Stimulated activated naive CD8-positive, alpha-beta T cell treated with anti-CD3 and anti-CD28 coated beads, Interleukin-15, Interleukin-2, amounts not matched to agents 100 U/mL and 50 U/mL, for 24 hours (primary cell): ENCODE results near the gene CDC14A.
A peak's percentile ranks its signal among the peaks of the same experiment; 100 is the strongest.
"Not testable (repeated sequence)": the region's sequence is repeated elsewhere in the genome, so short reads cannot be mapped to it uniquely, and the experiment has no call there.

Source experiments
- ATAC-seq: fragments of 150-1000 bp; cut with Tn5 transposase; one replicate; pipeline ENCODE4 v1.10.0; 2021
- DNase-seq: peaks from one replicate; pipeline ENCODE4 v3.0.0; 2021

Gene CDC14A

DNA sequence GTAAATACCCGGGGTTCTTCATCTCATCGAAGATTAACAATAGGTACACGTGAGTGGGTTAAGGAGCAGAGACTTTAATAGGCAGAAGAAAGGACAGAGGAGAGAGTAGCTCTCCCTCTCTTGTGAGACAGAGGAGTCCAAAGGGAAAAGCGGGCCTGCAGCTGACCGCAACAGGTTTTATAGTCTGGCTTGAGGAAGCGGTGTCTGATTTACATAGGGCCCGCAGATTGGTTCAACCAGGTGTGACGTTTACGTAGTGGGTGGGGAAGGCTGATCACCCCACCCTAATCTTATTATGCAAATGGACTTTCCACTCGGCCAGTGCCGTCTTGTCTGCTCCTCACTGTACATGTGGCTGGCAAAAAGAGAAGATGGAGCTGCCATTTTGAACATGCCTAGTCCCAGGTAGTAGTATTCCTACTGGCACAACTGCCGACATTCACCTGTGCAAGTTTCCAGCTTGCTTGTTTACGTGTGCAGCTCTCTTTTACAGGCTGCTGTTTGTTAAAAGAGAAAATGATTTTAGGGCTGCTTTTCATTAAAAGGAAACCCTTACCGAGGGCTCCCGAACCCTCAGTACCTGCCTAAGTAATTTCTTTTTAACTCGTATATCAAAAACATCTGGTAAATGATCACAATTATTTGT, 10.6 kb downstream of the CDC14A start:
- ATAC-seq (no peak), DNase-seq (no peak)

DNA sequence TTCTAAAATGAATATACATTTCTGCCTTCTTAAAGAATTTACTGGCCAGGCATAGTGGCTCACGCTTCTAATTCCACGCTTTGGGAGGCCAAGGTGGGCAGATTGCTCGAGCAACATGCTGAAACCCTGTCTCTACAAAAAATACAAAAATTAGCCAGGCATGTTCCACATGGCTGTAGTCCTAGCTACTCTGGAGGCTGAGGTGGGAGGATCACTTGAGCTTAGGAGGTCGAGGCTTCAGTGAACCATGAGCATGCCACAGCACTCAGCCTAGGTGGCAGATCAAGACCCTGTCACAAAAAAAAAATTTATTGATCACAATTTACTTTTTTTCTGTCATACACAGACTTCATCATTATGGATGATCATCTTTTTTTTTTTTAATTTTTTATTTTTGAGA, 11.5 kb downstream of the CDC14A start:
- DNase-seq: no peak
- no peak for ATAC-seq

DNA sequence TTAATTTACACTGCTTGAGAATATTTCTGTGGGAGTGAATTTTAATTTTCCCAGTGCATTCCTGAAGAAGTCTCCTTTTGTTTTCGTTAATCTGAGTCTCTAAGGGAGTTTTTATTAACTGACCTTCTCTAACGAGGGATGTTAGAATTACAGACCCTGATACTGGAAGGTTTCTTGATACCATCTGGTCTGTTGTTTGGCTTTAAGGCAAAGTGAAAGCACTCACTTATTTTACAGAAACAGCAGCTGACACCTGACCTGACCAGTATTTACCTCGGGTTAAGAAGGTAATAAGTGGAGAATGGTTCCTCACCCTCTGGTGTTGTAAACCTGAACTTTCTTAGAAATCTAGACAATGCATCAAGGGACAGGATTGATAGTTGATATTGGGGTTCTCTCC, 12.4 kb downstream of the CDC14A start:
- ATAC-seq: no peak

DNA sequence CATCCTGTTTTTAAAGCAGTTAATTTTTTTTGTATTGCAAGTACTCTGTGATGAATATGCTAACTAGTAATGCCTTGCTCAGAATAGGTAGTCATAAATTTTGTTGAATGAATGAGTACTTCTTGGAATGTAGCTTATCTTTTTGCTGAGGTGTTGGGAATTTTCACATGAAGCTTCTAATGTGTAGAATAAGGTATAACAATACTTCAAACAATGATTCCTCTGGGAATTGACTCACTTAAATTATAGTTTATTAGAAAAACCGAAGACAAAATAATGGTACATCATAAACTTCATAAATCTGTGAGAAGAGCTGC, 13.9 kb downstream of the CDC14A start:
- DNase-seq (no peak), ATAC-seq (no peak)

More for the DNA sequence above, 12.4 kb downstream of the CDC14A start:
- no peak for DNase-seq

DNA sequence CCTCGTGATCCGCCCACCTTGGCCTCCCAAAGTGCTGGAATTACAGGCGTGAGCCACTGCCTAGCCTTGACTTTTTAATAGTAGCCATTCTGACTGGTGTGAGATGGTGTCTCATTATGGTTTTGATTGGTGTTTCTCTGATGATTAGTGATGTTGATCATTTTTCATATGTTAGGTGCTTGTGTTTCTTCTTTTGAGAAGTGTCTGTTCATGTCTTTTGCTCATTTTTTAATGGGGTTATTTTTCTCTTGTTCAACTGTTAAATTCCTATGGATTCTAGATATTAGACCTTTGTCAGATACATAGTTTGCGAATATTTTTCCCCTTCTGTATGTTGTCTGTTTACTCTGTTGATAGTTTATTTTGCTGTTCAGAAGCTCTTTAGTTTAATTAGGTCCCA, 17.0 kb downstream of the CDC14A start:
- not testable (repeated sequence) for ATAC-seq, DNase-seq

DNA sequence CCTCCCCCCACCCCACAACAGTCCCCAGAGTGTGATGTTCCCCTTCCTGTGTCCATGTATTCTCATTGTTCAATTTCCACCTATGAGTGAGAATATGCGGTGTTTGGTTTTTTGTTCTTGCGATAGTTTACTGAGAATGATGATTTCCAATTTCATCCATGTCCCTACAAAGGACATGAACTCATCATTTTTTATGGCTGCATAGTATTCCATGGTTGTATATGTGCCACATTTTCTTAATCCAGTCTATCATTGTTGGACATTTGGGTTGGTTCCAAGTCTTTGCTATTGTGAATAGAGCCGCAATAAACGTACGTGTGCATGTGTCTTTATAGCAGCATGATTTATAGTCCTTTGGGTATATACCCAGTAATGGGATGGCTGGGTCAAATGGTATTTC, 21.6 kb downstream of the CDC14A start:
- ATAC-seq: not testable (repeated sequence)

DNA sequence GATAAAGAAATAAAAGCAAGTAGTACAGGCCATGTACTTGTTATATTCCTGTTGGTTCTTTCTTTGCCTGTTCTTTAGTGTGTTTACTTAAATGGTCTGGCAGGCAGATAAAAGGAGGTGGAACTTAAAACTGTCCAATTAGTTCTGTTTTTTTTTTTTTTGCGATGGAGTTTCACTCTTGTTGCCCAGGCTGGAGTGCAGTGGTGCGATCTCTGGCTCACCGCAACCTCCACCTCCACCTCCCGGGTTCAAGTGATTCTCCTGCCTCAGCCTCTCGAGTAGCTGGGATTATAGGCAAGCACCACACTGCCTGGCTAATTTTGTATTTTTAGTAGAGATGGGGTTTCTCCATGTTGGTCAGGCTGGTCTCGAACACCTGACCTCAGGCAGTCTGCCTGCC, 24.6 kb downstream of the CDC14A start:
- ATAC-seq, DNase-seq: not testable (repeated sequence)

More for the DNA sequence above, 21.6 kb downstream of the CDC14A start:
- not testable (repeated sequence) for DNase-seq

DNA sequence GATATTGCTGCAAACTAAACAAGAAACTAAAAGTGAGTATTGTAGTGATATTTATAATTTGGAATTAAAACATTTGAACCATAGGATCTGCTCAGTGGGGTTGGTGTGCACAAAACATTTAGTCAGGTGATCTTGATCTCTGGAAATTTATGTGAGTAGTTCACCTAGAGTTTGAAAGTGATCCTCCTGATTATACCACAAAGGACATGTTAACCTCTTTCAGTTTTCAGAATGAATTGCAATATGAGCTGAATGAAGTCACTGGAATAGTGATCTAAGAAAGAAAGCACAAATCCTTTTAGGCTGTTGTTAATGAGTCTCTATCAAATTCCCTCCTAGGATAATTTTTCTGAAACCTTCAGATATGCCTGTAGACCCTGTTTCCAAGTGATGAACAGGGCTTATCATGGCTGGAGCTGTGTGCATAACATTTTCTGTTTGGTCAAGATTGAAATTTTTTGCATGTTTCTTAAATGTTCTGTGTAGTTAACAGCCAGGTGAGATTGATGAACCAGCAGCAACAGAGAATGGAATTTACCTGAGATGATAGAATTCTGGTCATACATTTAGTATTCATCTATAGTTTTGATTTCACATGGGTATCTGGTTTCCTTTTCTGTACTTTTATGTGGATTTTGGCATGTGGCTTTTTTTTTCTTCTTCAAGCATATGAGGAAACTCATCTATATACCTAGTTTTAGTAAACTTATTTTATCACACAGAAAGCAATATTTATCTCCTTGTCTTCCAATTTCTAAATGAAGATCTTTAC, 25.5 kb downstream of the CDC14A start:
- DNase-seq: no peak
- ATAC-seq: peak; percentile 90

DNA sequence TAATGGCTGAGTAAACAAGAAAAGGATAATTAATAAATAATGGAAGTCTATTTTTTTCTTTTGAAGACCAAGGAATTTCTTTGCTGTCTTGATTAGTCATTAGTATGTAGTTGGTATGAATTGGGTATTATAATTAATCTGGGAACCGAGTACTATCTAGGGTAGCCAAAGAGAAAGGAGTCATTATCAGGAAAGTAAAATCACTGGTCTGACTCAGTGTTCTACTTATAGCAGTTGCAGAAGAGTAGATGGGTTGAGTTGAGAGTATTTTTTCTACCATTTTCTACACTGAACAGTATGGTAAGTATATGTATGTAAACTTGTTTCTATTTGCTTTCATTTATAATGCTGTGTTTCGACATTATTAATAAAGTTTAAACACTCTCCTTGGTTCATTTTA, 26.6 kb downstream of the CDC14A start:
- no peak for ATAC-seq
- DNase-seq: no peak

DNA sequence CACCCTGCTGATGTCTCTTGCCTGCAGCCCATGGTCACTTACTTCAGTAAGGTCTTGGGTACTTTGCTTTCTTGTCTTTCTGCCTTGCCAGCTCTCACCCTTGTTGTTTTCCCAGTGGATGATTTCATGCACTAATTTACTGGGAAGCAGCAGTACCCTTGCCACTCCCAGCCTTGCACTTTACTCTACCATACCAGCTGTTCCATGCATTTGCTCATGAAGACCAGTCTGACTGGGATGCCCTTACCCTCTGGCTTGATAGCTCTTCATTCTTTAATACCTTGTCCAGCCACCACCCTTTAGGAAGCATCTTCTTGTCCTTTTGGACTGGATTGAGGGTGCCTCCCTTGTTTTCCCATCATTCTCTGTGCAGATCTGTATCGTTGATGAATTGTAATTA, 28.3 kb downstream of the CDC14A start:
- ATAC-seq: no peak
- no peak for DNase-seq

DNA sequence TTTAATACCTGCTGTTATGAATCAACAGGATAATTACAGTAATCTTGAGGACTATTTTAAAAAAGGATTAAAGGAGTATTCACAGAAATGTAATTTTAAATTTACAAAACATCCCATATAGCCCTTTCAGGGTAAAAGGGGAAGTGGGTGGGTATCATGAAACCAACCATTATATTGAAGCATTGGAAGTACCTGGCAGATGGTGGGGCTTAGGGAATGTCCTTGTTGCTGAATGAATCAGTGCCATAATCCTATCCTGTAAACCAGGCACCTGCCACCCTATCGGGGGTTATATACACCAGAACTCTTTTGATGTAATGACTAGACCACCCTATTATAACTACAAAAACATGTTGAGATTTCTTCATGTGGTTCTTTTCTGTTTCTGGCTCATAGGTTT, 30.4 kb downstream of the CDC14A start:
- DNase-seq: no peak
- ATAC-seq: no peak

DNA sequence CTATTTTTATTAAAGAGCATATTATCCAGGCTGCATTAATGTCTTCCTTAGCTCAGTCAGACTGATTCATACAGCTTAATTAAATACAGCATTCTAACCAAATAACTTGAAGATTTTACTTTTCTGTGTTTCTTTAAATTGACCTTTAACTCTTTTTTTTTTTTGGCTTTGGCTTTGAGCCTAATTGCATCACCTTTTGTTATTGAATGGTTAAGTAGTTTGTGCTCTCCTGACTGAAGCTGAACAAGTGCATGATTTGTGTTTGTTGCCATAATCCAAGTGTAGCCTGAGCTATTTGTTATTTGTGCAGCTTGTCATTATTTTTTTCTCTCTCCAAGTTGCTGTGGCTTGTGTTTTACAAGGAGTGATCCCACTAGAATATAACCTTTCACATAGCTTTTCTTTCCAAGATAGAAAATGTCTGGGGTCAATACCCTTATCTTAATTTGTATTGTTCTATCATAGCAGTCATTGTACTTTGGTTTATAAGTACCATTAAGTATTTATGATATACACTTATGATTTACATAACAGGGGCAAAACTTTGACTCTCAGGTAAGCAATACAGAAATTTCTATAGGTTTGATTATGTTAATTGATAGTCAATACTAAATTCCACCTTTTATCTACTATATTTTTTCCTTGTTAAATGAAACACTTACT, 31.6 kb downstream of the CDC14A start:
- no peak for ATAC-seq
- no peak for DNase-seq

DNA sequence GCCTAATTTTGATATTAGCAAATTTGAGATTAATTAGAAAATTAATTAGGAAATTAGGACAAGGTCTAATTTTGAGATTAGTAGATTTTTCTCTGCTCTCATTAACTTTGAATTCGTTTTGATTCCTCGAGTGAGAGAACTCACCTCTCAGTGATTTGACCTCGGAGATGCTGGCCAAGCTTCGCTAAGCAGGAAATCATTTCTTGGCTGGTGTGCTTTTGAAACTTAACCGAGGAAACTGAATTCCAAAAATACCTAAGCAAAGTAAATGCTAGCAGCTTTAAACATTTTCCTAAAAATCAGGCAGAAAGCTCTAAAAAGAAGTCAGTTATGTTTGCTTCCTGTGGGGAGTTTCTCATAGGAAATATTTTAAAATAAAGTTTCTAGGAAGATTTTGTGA, 34.9 kb downstream of the CDC14A start:
- DNase-seq (no peak), ATAC-seq (no peak)

DNA sequence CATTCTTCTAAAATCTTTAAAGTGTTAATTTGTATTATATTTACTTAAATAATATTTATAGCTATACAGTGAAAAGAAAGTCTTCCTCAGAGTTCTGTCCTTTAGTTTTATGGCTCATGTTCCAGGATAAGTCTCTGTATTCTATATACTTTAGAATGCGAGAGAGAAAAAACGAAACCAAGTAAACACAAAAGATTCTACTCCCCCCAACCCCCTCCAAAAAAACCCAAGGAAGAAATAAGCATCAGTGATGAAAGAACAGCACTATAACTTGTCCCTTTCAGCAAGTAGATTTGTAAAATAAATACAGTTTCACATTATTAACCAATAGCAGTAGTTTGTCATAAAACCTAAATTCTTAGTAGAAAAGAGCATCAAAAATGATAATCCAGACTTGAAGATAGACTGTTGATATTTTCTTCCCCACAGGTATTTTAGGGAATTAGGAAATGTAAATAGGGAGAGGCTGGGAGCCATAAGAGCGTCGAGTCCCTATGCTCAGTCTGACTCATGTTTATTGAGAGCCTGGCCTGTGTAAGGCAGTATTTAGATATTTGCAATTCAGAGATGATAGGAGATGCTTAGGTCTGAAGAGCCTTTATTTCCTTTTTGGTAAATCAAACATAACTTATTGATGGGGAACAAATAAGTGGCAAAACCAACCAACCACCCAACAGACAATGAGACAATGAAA, 35.5 kb downstream of the CDC14A start:
- ATAC-seq (no peak), DNase-seq (no peak)

DNA sequence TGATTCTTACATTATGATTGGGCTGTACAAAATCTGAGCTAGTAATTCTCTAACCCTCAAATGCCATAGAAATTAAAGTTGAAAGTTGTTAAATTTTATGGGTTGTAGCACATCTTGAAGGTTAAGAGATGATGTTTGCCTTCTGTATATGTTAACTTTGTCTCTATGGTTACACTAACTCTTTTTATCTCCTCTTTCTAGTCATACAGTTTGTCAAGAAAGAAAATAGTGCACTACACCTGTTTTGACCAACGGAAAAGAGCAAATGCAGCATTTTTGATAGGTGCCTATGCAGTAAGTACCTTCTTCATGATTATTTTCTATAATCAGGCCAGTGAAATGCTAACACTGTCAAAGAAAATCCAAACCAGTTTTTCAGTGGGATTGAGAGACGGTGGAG, 38.2 kb downstream of the CDC14A start:
- DNase-seq: no peak

DNA sequence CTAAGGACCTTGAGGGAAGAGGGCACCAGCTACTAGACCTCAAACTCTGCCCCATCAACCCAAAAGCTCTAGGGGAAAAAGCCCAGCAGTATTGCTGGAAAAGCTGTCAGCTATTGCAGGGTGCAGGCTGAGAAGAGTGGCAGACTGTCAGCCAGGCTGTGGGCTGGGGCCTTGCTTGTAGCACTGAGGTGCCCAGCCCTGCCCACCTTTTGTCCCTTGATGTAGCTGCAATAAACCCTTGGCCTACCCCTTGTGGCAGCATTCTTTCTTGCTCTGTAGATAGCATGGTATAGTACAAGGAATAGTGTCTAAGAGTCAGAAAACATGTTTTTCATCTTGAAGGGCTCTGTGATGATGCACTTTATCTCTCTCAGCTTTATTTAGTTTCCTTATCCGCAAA, 39.4 kb downstream of the CDC14A start:
- DNase-seq (no peak), ATAC-seq (peak; percentile 70)

More for the DNA sequence above, 38.2 kb downstream of the CDC14A start:
- ATAC-seq: no peak

DNA sequence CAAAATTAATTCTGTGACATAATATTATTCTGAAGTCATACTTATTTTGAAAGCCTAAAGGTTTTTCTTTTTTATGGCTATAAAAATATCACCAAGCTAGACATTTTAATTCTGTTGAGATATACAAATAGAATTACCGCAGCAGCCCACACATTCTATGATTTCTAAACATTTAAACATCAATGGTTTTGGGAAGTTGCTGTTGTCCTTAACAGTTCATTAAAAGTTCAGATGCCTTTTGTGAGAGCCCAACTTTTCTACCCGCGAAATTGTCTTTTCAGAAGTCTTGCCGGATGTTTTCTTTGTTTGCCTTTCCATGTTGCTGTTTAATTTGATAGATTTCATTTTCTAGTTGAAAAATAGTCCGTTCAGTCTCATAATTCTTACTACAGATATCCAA, 40.5 kb downstream of the CDC14A start:
- no peak for ATAC-seq
- DNase-seq: no peak

DNA sequence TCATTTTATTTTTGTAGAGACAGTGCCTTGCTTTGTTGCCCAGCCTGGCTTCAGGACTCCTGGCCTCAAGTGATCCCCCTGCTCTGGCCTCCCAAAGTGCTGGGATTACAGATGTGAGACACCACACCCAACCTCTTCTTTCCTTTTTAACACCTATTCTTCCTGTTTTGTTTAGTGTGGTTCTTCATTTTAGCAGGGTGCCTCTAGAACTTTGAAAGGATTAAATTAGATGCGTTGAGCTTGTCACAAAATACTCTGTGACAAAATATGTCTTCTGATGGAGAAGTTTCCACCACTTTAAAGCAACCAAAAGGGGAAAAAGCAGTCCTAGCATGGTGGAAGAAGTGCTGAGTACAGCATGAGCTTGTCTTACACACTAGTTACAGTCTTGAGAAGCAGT, 42.0 kb downstream of the CDC14A start:
- DNase-seq: no peak
- no peak for ATAC-seq

DNA sequence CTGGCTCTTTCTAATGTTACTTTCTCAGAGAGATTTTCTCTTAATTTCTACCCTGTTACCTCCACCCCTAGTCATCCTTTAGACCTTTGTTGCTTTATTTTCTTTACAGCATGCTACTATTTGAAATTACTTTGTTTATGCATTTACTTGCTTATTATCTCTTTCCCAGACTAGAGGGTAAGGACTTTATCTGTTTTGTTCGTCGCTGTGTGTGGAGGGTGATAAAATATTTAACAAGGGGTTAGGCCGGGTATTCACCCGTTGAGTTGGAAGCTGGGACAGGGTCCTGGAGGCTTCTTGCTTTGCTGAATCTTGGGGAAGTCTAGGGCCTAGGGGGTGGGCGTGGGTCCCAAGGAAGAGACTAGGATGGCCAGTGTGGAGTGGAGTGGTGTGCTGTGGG, 43.6 kb downstream of the CDC14A start:
- DNase-seq: no peak
- no peak for ATAC-seq

DNA sequence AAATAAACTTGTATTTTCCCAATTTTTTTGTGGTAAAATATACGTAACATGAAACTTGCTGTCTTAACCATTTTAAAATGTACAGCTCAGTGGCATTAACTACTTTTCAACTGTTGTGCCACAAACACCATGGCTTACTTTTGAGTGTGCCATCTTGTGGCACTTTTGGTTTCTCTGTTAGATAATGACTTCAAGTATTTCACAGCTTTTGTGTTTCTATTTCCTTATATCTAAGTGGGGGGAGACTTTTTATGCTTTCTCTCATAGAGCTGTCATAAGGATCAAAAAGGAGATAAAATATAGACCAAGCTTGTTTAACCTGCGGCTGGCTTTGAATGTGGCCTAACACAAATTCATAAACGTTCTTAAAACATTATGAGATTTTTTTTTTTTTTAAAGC, 44.3 kb downstream of the CDC14A start:
- no peak for DNase-seq
- peak; percentile 34 for ATAC-seq

DNA sequence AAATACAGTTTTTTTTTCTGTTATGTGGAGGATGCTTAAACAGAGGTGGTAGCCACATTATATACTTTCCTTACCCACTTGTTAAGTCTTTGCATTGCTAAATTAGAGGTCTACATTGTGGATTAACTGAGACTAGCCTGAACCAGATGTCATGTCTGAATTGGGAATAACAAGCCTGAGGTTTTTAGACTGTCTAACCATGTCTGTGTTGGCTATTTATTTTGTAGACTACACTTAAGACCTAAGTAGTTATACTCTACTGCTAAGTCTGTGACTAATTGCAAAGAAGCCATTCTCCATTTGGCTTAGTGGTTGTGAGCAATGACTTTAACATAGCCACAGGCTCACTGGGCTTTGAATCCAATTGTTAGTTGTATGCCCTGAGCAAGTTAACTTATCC, 45.4 kb downstream of the CDC14A start:
- DNase-seq: no peak

DNA sequence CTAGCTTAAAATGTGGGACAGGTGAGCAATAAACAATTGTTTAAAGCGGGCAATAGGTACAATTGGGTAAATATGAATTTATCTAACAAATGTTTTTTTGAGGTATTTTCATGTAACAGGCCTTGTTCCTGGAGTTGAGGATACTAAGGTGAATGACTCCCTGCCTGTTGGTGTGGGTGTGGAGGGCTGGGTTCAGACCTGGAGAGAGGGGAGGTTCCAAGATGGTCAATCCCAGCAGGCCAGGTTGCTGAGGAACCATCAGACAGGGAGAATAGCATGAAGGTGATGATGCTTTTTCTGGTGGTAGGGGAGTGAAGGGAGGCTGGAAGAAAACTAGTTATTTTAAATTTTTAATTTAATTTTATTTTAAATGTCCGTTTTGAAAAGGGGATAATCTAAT, 46.3 kb downstream of the CDC14A start:
- ATAC-seq (no peak), DNase-seq (no peak)

More for the DNA sequence above, 45.4 kb downstream of the CDC14A start:
- peak; percentile 74 for ATAC-seq

DNA sequence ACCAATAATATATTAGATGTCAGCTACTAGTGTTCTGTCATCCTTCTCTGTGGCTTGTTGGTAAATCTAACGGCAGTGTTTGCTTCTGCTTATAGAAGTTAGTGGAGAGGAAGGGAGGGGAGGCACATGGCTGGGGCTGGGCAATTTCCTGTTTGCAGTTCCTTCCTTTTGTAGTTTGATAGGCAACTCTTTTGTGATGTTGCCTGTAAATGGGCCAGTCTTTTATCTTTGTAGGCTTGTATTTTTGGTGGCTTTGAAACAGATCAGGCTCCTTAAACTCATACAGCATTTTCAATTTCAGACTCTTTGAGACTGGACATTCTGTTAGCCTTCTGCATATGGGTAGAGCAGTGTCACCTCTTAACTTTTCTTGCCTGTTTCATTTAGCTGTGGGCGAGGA, 48.1 kb downstream of the CDC14A start:
- DNase-seq (peak; percentile 43), ATAC-seq (peak; percentile 57)
